ENCODE results near the gene SLC27A4.

DNA sequence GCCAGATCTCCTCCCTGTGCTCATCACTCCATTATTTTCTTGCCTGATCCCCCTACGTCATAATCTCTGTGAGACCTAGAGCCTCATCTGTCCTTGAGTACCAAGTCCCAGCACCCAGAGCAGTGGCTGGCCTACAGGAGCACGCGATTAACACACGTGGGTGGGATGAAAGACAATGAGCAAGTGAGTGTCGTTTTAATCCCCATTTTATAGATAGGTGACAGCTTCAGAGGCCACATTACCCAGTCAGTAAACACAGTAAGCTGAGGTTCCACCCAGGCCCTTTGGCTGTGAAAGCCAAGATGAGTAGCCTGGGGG, 35.4 kb upstream of the SLC27A4 start:
- TF ChIP-seq, protein P1, sequence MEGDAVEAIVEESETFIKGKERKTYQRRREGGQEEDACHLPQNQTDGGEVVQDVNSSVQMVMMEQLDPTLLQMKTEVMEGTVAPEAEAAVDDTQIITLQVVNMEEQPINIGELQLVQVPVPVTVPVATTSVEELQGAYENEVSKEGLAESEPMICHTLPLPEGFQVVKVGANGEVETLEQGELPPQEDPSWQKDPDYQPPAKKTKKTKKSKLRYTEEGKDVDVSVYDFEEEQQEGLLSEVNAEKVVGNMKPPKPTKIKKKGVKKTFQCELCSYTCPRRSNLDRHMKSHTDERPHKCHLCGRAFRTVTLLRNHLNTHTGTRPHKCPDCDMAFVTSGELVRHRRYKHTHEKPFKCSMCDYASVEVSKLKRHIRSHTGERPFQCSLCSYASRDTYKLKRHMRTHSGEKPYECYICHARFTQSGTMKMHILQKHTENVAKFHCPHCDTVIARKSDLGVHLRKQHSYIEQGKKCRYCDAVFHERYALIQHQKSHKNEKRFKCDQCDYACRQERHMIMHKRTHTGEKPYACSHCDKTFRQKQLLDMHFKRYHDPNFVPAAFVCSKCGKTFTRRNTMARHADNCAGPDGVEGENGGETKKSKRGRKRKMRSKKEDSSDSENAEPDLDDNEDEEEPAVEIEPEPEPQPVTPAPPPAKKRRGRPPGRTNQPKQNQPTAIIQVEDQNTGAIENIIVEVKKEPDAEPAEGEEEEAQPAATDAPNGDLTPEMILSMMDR (IDR thresholded peaks at IDR 0.05) = no peak
- TF ChIP-seq POLR2A (IDR thresholded peaks at IDR 0.05) = no peak

Data from heart left ventricle (tissue), 13 donors.